ENCODE measurements around the gene CUX1.

DNA sequence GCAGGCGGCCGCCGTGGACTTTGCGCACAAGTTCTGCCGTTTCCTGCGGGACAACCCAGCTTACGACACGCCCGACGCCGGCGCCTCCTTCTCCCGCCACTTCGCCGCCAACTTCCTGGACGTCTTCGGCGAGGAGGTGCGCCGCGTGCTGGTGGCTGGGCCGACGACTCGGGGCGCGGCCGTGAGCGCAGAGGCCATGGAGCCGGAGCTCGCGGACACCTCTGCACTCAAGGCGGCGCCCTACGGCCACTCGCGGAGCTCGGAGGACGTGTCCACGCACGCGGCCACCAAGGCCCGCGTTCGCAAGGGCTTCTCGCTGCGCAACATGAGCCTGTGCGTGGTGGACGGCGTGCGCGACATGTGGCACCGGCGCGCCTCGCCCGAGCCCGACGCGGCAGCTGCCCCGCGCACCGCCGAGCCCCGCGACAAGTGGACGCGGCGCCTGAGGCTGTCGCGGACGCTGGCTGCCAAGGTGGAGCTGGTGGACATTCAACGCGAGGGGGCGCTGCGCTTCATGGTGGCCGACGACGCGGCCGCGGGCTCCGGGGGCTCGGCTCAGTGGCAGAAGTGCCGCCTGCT lies 483.3 kb downstream of the CUX1 start:
- no peak for TF ChIP-seq EZH2 (IDR thresholded peaks at IDR 0.05; ENCODE audit: borderline replicate concordance, low read depth, low read length, severe bottlenecking)
- TF ChIP-seq, protein P1, sequence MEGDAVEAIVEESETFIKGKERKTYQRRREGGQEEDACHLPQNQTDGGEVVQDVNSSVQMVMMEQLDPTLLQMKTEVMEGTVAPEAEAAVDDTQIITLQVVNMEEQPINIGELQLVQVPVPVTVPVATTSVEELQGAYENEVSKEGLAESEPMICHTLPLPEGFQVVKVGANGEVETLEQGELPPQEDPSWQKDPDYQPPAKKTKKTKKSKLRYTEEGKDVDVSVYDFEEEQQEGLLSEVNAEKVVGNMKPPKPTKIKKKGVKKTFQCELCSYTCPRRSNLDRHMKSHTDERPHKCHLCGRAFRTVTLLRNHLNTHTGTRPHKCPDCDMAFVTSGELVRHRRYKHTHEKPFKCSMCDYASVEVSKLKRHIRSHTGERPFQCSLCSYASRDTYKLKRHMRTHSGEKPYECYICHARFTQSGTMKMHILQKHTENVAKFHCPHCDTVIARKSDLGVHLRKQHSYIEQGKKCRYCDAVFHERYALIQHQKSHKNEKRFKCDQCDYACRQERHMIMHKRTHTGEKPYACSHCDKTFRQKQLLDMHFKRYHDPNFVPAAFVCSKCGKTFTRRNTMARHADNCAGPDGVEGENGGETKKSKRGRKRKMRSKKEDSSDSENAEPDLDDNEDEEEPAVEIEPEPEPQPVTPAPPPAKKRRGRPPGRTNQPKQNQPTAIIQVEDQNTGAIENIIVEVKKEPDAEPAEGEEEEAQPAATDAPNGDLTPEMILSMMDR (IDR thresholded peaks at IDR 0.05; ENCODE audit: borderline replicate concordance, extremely low read depth, low read length, poor library complexity, severe bottlenecking), result no peak
